KOPT-K1 (cell line): ENCODE results near the gene MPZL2.

Experiments
- H3K27ac ChIP-seq: fragments of 200-600 bp; sonication (generic); 2 replicates; pipeline ENCODE4 v1.5.1; 2016; ENCODE audit warnings: antibody characterized with exemption, mild to moderate bottlenecking, low read depth, low read length; ENCODE audit not compliant: poor library complexity, severe bottlenecking
- H3K36me3 ChIP-seq: fragments of 200-600 bp; sonication (generic); 2 replicates; pipeline ENCODE4 v1.5.1; 2017; ENCODE audit warnings: antibody characterized with exemption, mild to moderate bottlenecking, low read length, moderate library complexity; ENCODE audit not compliant: insufficient read depth
- H3K9me3 ChIP-seq: fragments of 200-600 bp; sonication (generic); 2 replicates; pipeline ENCODE4 v1.5.1; 2017; ENCODE audit warnings: antibody characterized with exemption, low read length, mild to moderate bottlenecking; ENCODE audit not compliant: insufficient read depth, poor library complexity, severe bottlenecking

MPZL2 gene

GRCh38 chr11:118211006-118211405 lies 53.1 kb downstream of the MPZL2 start:
- Histone ChIP-seq H3K36me3 (no peaks in the 10 kb centered on the region), H3K27ac (no peak overlapping the region), H3K9me3 (no peaks in the 10 kb centered on the region)

- Histone ChIP-seq H3K27ac (no peak overlapping the region), H3K36me3 (no peaks in the 10 kb centered on the region), H3K9me3 (no peaks in the 10 kb centered on the region)
Observed at GRCh38 chr11:118210323-118210722, 53.8 kb downstream of the MPZL2 start.

GRCh38 chr11:118209033-118209432 lies 55.1 kb downstream of the MPZL2 start:
- no peaks in the 10 kb centered on the region for H3K36me3 ChIP-seq
- no peaks in the 10 kb centered on the region for H3K9me3 ChIP-seq
- H3K27ac ChIP-seq, result no peak overlapping the region

- Histone ChIP-seq H3K36me3 (no peaks in the 10 kb centered on the region), H3K27ac (no peak overlapping the region), H3K9me3 (no peaks in the 10 kb centered on the region)
Observed at GRCh38 chr11:118207079-118207478, 57.0 kb downstream of the MPZL2 start.

- H3K36me3 ChIP-seq, result no peaks in the 10 kb centered on the region
- H3K9me3 ChIP-seq, result no peaks in the 10 kb centered on the region
- peak overlapping the region; percentile 9 for H3K27ac ChIP-seq
Observed at GRCh38 chr11:118206391-118207031, 57.6 kb downstream of the MPZL2 start.

- Histone ChIP-seq H3K9me3 (no peaks in the 10 kb centered on the region), H3K36me3 (no peaks in the 10 kb centered on the region), H3K27ac (no peak overlapping the region)
Observed at GRCh38 chr11:118205606-118206378, 58.3 kb downstream of the MPZL2 start.
